Measurements from ENCODE around the gene MTCP1. TPM values are rescaled to one million over a fixed set of nuclear protein-coding genes. Genes with fewer than 3 reads are reported as not detected.

The MTCP1 gene, protein sequence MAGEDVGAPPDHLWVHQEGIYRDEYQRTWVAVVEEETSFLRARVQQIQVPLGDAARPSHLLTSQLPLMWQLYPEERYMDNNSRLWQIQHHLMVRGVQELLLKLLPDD
- 10 to 100 TPM; 28.8 to 55.6 (median 33.0) TPM for polyA plus RNA-seq

DNA sequence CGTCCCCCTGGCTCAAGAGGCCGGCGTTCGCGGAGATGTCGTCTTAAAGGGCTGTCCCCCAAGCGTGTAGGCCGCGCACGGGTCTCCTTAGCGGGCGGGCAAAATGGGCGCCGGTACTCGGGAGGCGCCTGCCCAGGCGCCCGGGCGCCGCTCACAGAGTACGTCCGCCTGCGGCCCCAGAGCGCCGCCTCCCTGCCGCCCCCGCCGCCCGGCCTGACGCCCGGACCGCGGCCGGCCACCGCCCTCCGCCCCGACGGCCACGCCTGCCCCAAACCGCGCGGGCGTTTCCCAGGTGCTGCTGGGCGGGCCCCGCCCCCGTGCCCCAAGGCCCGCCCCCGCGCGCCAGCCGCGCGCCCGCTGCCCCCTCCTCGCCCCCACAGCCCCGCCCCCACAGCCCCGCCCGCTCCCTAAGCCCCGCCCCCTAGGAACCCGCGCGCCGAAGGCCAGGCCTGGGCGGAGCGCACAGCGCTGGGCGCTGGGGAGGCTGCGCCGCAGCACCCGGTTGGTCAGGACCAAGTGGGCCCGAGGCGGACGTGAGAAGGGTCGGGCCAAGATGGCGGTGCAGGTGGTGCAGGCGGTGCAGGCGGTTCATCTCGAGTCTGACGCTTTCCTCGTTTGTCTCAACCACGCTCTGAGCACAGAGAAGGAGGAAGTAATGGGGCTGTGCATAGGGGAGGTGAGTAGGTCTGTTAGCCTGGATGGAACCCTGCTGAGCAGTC is at the start of gene MTCP1, which contains the start of the genes BRCC3 and CMC4:
Gene MTCP1 (minus strand): TSS at position 162 of the 719 bp plus-strand sequence. CDS start 5,126 bp downstream, outside the sequence.
Gene BRCC3 (plus strand): TSS at position 534 of the 719 bp plus-strand sequence. CDS start 20 bp downstream, at position 554.
Gene CMC4 (minus strand): TSS at position 162 of the 719 bp plus-strand sequence. CDS start 7,113 bp downstream, outside the sequence.
- Mint-ChIP-seq H3K4me1 (peaks cover 36 to 46% of the 10 kb centered on the region in 2 donors), H3K4me3 (peak within 1 kb of the TSS; percentile 86 to 90 (median 87)), H3K27ac (peak within 1 kb of the TSS; percentile 90 to 95 (median 93)), H3K27me3 (ENCODE audit: low read depth in 3 of 3) (peaks cover 1 to 12% (median 3%) of the 10 kb centered on the region in 3 donors), H3K9me3 (no peaks in the 10 kb centered on the region), H3K36me3 (peaks cover 6 to 8% (median 6%) of the 10 kb centered on the region in 3 donors)
- peak; percentile 81 to 86 (median 85) for DNase-seq

- Mint-ChIP-seq H3K36me3 (peaks cover 4 to 23% (median 8%) of the 10 kb centered on the region in 3 donors), H3K27me3 (ENCODE audit: low read depth in 3 of 3) (peaks cover 0 to 3% (median 0%) of the 10 kb centered on the region in 3 donors), H3K27ac (no peak overlapping the region), H3K4me1 (no peaks in the 10 kb centered on the region), H3K4me3 (no peak overlapping the region), H3K9me3 (no peaks in the 10 kb centered on the region)
- no peak for DNase-seq
Observed at GRCh38 chrX:155115174-155115819, 44.4 kb upstream of the MTCP1 start.

GRCh38 chrX:155113097-155113496 is 42.2 kb upstream of the MTCP1 start:
- no peaks in the 10 kb centered on the region for H3K9me3 Mint-ChIP-seq
- DNase-seq, result no peak
- peaks cover 0 to 15% (median 7%) of the 10 kb centered on the region in 3 donors for H3K36me3 Mint-ChIP-seq
- no peak overlapping the region for H3K4me3 Mint-ChIP-seq
- peaks cover 0 to 1% (median 0%) of the 10 kb centered on the region in 3 donors for H3K27me3 Mint-ChIP-seq (ENCODE audit: low read depth in 3 of 3)
- no peaks in the 10 kb centered on the region for H3K4me1 Mint-ChIP-seq
- H3K27ac Mint-ChIP-seq, result no peak overlapping the region

DNA sequence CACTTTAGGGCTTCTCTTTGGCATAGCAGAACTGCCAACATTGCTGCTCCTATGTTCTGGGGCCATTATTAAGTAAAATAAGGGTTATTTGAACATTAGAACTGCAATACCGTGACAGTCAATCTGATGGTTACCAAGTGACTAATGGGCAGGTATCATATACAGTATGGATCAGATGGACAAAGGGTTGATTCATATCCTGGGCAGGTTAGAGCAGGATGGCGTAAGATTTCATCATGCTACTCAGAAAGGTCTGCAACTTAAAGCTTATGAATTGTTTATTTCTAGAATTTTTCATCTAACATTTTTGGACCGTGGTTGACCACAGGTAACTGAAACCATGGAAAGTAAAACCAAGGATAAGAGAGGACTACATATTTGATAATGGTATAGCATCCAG is 41.2 kb upstream of the MTCP1 start:
- H3K4me1 Mint-ChIP-seq, result no peaks in the 10 kb centered on the region
- no peak overlapping the region for H3K4me3 Mint-ChIP-seq
- H3K36me3 Mint-ChIP-seq, result peaks cover 4 to 19% (median 7%) of the 10 kb centered on the region in 3 donors
- H3K27me3 Mint-ChIP-seq (ENCODE audit: low read depth in 3 of 3), result peaks cover 0 to 1% (median 0%) of the 10 kb centered on the region in 3 donors
- no peak for DNase-seq
- H3K27ac Mint-ChIP-seq, result no peak overlapping the region
- H3K9me3 Mint-ChIP-seq, result no peaks in the 10 kb centered on the region

- DNase-seq, result no peak
- H3K27ac Mint-ChIP-seq, result no peak overlapping the region
- H3K36me3 Mint-ChIP-seq, result peaks cover 4 to 19% (median 7%) of the 10 kb centered on the region in 3 donors
- no peak overlapping the region for H3K4me3 Mint-ChIP-seq
- H3K4me1 Mint-ChIP-seq, result no peaks in the 10 kb centered on the region
- H3K9me3 Mint-ChIP-seq, result no peaks in the 10 kb centered on the region
- peaks cover 0 to 2% (median 1%) of the 10 kb centered on the region in 3 donors for H3K27me3 Mint-ChIP-seq (ENCODE audit: low read depth in 3 of 3)
Observed at GRCh38 chrX:155108427-155108826, 37.5 kb upstream of the MTCP1 start.

DNA sequence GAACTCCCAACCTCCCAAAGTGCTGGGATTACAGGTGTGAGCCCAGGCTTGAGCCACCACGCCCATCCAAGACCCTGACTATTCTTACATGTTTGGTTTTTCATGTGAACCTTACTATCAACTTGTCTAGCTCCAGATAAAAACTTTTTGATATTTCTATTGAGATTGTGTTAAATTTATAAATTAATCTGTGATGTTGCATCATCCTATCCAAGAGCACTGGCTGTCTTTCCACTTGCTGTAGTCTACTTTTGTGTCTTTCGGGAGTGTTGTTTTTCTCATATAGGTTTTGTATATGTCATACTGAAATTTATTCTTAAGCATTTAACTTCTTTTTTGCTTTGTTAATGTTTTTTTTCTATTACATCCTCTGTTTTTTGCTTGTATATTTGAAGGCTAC is 35.0 kb upstream of the MTCP1 start:
- Mint-ChIP-seq H3K27me3 (ENCODE audit: low read depth in 3 of 3) (peaks cover 0 to 2% (median 0%) of the 10 kb centered on the region in 3 donors), H3K4me1 (no peaks in the 10 kb centered on the region), H3K36me3 (peaks cover 4 to 10% (median 4%) of the 10 kb centered on the region in 3 donors), H3K27ac (no peak overlapping the region), H3K9me3 (no peaks in the 10 kb centered on the region), H3K4me3 (no peak overlapping the region)
- DNase-seq, result no peak

GRCh38 chrX:155094468-155095061 is 23.6 kb upstream of the MTCP1 start:
- H3K36me3 Mint-ChIP-seq, result peaks cover 0 to 3% (median 0%) of the 10 kb centered on the region in 3 donors
- H3K27me3 Mint-ChIP-seq (ENCODE audit: low read depth in 3 of 3), result peaks cover 0 to 3% (median 0%) of the 10 kb centered on the region in 3 donors
- no peaks in the 10 kb centered on the region for H3K4me1 Mint-ChIP-seq
- DNase-seq, result peak; percentile 12 to 31 (median 16)
- H3K27ac Mint-ChIP-seq, result no peak overlapping the region
- H3K9me3 Mint-ChIP-seq, result no peaks in the 10 kb centered on the region
- H3K4me3 Mint-ChIP-seq, result no peak overlapping the region

DNA sequence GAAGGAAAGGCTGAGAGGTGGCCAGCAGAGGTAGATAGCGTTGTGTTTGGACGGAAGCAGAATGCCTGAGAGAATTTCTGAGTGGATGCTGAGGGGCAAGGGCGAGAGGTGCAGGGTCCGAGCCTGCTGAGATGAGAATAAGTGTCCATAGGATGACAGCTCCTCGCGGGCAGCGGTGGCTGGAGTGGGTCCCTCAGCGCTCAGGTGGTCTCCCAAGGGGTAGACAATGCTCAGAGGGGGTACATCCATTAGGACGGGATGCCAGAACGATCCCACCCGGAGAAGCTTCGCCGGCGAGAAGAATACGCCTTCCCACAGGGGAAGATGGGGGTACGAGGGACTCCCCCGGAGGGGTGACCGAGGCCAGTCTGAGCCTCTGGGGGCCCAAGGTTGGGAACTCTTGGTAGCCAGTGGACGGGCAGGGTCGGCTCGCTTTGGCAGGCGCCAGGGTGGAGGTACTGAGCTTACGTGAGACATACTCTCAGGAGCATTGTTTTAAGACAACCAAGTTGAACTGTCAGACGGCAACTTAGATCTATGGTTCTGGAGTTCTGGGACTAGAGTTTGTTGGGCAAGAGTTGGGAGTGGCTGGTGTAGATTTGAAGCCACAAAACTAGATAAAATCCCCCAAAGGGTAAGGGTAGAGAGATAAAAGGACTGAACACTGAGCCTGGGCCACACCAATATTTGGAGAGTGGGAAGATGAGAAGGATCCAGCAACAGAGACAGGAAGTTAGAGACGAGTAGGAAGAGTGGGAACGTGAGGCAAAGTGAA is 16.2 kb upstream of the MTCP1 start:
- Mint-ChIP-seq H3K9me3 (no peaks in the 10 kb centered on the region), H3K4me3 (no peak overlapping the region), H3K27me3 (ENCODE audit: low read depth in 3 of 3) (peaks cover 0 to 2% (median 0%) of the 10 kb centered on the region in 3 donors), H3K4me1 (no peaks in the 10 kb centered on the region), H3K36me3 (no peaks in the 10 kb centered on the region), H3K27ac (no peak overlapping the region)
- no peak for DNase-seq

DNA sequence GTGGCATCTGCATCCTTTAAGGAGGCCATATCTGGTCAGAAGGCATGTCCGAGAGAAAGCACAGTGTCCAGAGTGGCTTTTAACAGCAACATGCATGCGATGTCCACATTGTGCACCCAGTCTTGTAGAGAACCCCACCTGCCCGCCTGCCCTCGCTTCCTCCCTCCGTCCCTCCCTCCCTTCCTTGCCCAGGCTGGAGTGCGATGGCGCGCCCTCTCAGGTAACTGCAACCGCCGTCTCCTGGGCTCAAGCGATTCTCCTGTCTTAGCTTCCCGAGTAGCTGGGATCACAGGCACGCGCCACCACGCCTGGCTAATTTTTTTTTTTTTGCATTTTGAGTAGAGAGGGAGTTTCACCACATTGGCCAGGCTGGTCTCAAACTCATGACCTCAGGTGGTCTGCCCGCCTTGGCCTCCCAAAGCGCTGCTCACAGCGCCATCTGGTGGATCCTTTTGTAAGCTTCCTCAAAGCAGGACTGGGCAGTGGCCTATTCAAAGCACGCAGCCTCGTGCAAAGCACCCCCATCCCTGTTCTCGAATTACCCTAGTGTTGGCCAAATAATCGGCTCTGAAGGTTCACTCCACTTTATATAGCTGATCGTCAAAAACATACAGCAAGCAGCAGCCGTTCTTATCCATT is 15.4 kb upstream of the MTCP1 start:
- no peaks in the 10 kb centered on the region for H3K36me3 Mint-ChIP-seq
- H3K27ac Mint-ChIP-seq, result no peak overlapping the region
- no peak overlapping the region for H3K4me3 Mint-ChIP-seq
- H3K27me3 Mint-ChIP-seq (ENCODE audit: low read depth in 3 of 3), result peaks cover 0 to 4% (median 0%) of the 10 kb centered on the region in 3 donors
- no peaks in the 10 kb centered on the region for H3K9me3 Mint-ChIP-seq
- DNase-seq, result peak; percentile 24 to 45 (median 30)
- H3K4me1 Mint-ChIP-seq, result no peaks in the 10 kb centered on the region

- H3K4me3 Mint-ChIP-seq, result peak overlapping the region; percentile 86 to 90 (median 87)
- no peak for DNase-seq
- peak overlapping the region; percentile 86 to 95 (median 92) for H3K27ac Mint-ChIP-seq
- peaks cover 1 to 12% (median 3%) of the 10 kb centered on the region in 3 donors for H3K27me3 Mint-ChIP-seq (ENCODE audit: low read depth in 3 of 3)
- H3K9me3 Mint-ChIP-seq, result no peaks in the 10 kb centered on the region
- H3K36me3 Mint-ChIP-seq, result peaks cover 6 to 8% (median 6%) of the 10 kb centered on the region in 3 donors
- peaks cover 36 to 46% of the 10 kb centered on the region in 2 donors for H3K4me1 Mint-ChIP-seq
Observed at GRCh38 chrX:155071694-155072280, 851 bp upstream of the MTCP1 start.

- no peaks in the 10 kb centered on the region for H3K9me3 Mint-ChIP-seq
- H3K4me3 Mint-ChIP-seq, result peak overlapping the region; percentile 75 to 87 (median 79)
- peaks cover 37 to 45% of the 10 kb centered on the region in 2 donors for H3K4me1 Mint-ChIP-seq
- DNase-seq, result no peak
- peak overlapping the region; percentile 90 to 95 (median 93) for H3K27ac Mint-ChIP-seq
- peaks cover 6 to 8% (median 6%) of the 10 kb centered on the region in 3 donors for H3K36me3 Mint-ChIP-seq
- peaks cover 0 to 12% (median 3%) of the 10 kb centered on the region in 3 donors for H3K27me3 Mint-ChIP-seq (ENCODE audit: low read depth in 3 of 3)
Observed at GRCh38 chrX:155070663-155070974, 317 bp downstream of the MTCP1 start.

DNA sequence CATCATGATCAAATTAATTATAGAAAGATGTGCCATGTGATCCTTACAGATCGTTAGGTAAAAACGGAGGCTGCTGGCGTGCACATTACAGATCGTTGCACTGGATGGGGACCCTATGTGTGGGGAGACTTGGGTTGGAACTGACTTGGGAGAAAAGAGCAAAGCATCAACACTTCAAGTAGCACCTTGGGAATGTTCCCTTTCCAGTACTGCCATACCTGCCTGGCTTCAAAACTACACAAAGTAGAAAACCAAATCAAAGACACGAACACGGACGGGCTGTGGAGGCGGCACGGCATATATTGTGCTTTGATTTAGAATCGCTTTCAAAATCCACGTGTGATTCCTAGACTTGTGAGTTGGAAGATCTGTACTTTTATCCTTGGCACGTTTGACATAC is 898 bp downstream of the MTCP1 start:
- Mint-ChIP-seq H3K9me3 (no peaks in the 10 kb centered on the region), H3K4me1 (peaks cover 36 to 39% of the 10 kb centered on the region in 2 donors), H3K27me3 (ENCODE audit: low read depth in 3 of 3) (peaks cover 0 to 12% (median 3%) of the 10 kb centered on the region in 3 donors), H3K4me3 (peak overlapping the region; percentile 75 to 87 (median 79)), H3K36me3 (peaks cover 3 to 6% (median 6%) of the 10 kb centered on the region in 3 donors), H3K27ac (peak overlapping the region; percentile 90 to 95 (median 93))
- DNase-seq, result peak in 1 of 3 donors; percentile 4

Data from immature natural killer cell (primary cell).